SJSA1 (cell line): ENCODE results near the gene GRID1. TPM values are rescaled to one million over a fixed set of nuclear protein-coding genes. Genes with fewer than 3 reads are reported as not detected.

Experiments used
- DNase-seq, 2 experiments: peaks; one replicate each; pipeline ENCODE4 v3.0.0-alpha.2; 2015 to 2020; ENCODE audit warnings: low spot score in 2 of 2, low read depth in 1 of 2
- H3K27ac ChIP-seq: fragments of 250-450 bp; sonication (Bioruptor Pico); 2 replicates; pipeline ENCODE4 v1.5.1; 2020; ENCODE audit warnings: mild to moderate bottlenecking, moderate library complexity
- H3K27me3 ChIP-seq: fragments of 250-450 bp; sonication (Bioruptor Pico); replicated peaks from 2 replicates; pipeline ENCODE4 v1.5.1; 2020; ENCODE audit warnings: mild to moderate bottlenecking, moderate library complexity
- H3K36me3 ChIP-seq: fragments of 250-450 bp; sonication (Bioruptor Pico); 2 replicates; pipeline ENCODE4 v1.5.1; 2020; ENCODE audit warnings: mild to moderate bottlenecking
- H3K4me1 ChIP-seq: fragments of 250-450 bp; sonication (Bioruptor Pico); replicated peaks from 2 replicates; pipeline ENCODE4 v1.6.1; 2021; ENCODE audit warnings: mild to moderate bottlenecking
- H3K4me3 ChIP-seq: fragments of 250-450 bp; sonication (Bioruptor Pico); 2 replicates; pipeline ENCODE4 v1.5.1; 2020; ENCODE audit warnings: mild to moderate bottlenecking
- H3K9me3 ChIP-seq: fragments of 250-450 bp; sonication (Bioruptor Pico); replicated peaks from 2 replicates; pipeline ENCODE4 v1.5.1; 2020; ENCODE audit warnings: mild to moderate bottlenecking
- total RNA-seq: library from RNA; depleted of rRNA; stranded (reverse); fragments of >200 nt; shearing (Covaris generic); gene quantifications from 2 replicates; pipeline ENCODE4 v1.2.3, GENCODE V29; 2014

GRID1 gene
- total RNA-seq, 1 experiment from 2014 or later: 0.05 TPM

DNA sequence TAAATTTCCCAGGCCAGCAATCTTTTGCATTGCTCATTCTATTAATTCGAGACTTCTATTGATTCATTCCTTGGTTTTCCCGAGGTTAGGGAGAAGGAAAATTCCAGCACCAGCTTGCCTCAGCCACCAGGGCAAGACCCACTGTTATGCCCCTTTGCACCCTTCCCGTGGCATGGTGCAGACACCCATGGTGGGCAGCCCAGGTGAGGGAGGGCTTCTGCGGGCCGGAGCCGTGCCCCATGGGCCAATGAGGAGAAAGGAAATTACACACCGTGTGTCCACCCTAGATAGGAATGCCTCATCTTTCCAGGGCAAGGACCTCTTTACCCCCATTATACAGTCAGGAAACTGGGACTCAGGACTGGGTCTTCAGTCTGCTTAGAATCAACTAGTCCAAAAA is 4.5 kb upstream of the GRID1 start:
- no peaks in the 10 kb centered on the region for H3K9me3 ChIP-seq
- H3K27me3 ChIP-seq: peaks cover 40% of the 10 kb centered on the region
- no peak for DNase-seq
- H3K27ac ChIP-seq: no peak overlapping the region
- H3K36me3 ChIP-seq: no peaks in the 10 kb centered on the region
- peaks cover 12% of the 10 kb centered on the region for H3K4me1 ChIP-seq
- no peak overlapping the region for H3K4me3 ChIP-seq

DNA sequence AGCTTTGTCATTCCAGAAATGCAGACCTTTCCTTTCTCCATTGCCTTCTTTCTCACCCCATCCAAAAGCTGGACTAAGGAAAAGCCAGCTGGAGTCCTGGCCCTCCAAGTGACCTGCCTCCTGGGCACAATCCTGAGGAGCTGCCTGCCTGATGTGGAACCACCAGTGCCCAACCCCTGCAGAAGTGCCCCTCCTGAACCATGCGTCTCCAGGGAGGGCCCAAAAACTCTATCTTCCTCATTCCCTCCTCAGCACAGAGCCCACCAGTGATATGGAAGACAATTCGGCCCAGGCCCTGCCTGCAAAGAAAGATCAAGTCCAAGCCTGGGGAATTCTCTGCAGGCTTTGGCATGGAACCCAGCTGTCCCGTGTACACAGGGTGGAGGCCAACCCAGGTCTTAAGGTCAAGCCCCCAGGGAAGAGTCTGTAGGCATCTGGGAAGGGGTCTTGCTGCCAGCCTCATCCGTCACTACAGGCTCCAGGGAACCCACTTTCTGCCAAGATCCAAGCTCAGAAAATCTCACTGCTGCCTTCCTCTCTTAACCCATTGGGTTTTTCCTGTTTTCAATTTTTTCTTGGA is 3.5 kb upstream of the GRID1 start:
- H3K27me3 ChIP-seq: peaks cover 50% of the 10 kb centered on the region
- peaks cover 17% of the 10 kb centered on the region for H3K4me1 ChIP-seq
- no peaks in the 10 kb centered on the region for H3K36me3 ChIP-seq
- H3K27ac ChIP-seq: no peak overlapping the region
- no peak overlapping the region for H3K4me3 ChIP-seq
- no peaks in the 10 kb centered on the region for H3K9me3 ChIP-seq
- peak in 1 of 2 experiments; percentile 28 for DNase-seq

DNA sequence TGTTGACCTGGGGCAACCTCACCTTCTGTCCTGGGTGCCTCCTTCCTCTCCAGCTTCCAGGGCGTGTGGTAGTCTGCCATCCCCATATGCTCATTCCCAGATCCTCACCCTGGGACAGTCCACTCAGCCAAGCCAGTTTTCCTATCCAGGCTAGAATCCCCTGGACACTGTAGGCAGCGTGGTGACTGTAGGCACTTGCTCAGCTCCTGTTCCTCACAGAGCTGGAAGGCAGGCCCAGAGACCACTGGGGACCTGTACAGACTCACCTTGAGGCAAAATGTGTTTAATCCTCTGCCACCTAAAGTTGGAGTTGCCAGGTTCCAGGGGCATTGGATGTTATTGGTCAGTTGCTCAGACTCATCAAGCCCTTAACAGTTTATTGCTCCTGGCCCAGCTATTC is 2.4 kb upstream of the GRID1 start:
- peak in 1 of 2 experiments; percentile 32 for DNase-seq
- H3K27me3 ChIP-seq: peaks cover 53% of the 10 kb centered on the region

DNA sequence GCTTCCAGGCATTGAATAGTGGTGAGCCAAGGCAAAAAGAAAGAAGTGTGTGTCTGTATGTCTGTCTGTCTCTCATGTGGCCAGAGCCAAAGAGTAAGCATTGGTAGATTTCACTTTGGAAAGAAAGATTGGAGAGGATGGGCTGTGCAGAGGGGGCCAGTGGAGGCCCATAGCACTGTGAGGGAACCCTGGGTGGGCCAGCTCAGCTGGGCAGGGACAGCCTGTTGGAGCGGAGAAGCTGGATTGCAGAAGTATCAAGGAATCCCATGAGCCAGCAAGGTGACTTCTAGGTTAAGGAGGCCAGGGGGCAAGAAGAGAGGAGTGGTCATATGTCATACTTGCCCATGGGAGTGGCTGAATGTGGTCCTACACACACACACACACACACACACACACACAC is 1.5 kb upstream of the GRID1 start:
- Histone ChIP-seq H3K27me3 (peaks cover 53% of the 10 kb centered on the region), H3K9me3 (no peaks in the 10 kb centered on the region), H3K36me3 (no peaks in the 10 kb centered on the region), H3K4me3 (no peak overlapping the region), H3K4me1 (peaks cover 17% of the 10 kb centered on the region), H3K27ac (no peak overlapping the region)
- DNase-seq: peak in 1 of 2 experiments; percentile 25

More for the DNA sequence above, 2.4 kb upstream of the GRID1 start:
- peaks cover 17% of the 10 kb centered on the region for H3K4me1 ChIP-seq
- H3K36me3 ChIP-seq: no peaks in the 10 kb centered on the region
- no peak overlapping the region for H3K4me3 ChIP-seq
- H3K9me3 ChIP-seq: no peaks in the 10 kb centered on the region
- no peak overlapping the region for H3K27ac ChIP-seq

DNA sequence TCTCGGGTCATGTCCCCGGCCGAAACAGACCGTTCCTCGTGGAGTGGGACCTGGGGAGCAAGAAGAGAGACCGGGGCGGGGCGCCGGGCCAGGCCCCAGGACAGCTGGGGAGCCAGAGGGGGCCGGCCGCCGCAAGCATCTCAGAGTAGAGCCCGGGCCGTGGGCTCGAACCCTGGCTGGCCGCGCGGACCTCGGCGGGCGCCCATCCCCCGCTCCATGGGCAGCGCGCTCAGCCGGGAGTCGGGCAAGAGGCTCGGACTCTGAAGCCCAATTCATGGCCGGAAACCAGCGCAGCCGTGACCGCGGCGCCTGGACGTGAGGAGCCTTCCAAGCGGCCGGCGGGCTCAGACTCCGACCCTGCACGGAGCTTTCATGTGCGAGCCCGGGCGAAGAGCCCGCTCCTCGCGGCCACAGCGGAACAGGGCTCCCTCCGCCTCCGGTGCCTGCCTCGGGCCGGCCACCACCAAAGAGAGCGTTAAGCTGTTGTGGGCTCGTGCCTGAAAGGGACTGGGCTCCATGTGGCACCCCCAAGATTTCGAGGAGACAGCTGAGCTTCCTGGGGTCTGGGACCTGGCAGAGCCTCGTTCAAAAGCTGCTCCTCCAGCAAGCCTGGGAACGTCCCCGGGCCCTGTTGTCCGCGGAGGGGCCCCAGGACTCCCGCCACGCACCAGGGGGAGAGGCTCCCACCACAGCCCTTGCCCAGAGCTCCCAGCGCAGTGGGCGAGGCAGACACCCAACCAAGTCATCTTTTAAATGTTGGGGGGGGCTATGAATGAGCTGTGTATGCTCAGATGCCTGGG is 757 bp upstream of the GRID1 start:
- Histone ChIP-seq H3K4me3 (peak overlapping the region; percentile 27), H3K4me1 (peaks cover 17% of the 10 kb centered on the region)

DNA sequence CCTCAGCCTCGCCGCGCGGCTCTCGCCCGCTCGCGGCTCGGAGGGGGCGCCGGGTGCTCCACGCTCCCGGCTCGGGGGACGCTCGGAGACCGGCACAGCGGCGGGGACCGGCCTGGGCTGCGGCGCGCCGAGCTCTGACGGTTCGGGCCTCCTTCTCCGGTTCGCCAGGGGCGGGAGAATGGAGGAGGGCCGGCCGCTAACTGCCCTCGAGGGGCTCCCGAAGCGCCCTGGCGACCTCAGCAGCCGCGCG is 232 bp upstream of the GRID1 start:
- peaks cover 53% of the 10 kb centered on the region for H3K27me3 ChIP-seq
- peak in 1 of 2 experiments; percentile 46 for DNase-seq
- H3K4me3 ChIP-seq: peak overlapping the region; percentile 27
- peaks cover 17% of the 10 kb centered on the region for H3K4me1 ChIP-seq
- no peaks in the 10 kb centered on the region for H3K9me3 ChIP-seq
- H3K27ac ChIP-seq: no peak overlapping the region
- no peaks in the 10 kb centered on the region for H3K36me3 ChIP-seq

More for the DNA sequence above, 757 bp upstream of the GRID1 start:
- no peaks in the 10 kb centered on the region for H3K9me3 ChIP-seq
- DNase-seq: peak in 1 of 2 experiments; percentile 9
- H3K27ac ChIP-seq: no peak overlapping the region
- peaks cover 53% of the 10 kb centered on the region for H3K27me3 ChIP-seq
- no peaks in the 10 kb centered on the region for H3K36me3 ChIP-seq

DNA sequence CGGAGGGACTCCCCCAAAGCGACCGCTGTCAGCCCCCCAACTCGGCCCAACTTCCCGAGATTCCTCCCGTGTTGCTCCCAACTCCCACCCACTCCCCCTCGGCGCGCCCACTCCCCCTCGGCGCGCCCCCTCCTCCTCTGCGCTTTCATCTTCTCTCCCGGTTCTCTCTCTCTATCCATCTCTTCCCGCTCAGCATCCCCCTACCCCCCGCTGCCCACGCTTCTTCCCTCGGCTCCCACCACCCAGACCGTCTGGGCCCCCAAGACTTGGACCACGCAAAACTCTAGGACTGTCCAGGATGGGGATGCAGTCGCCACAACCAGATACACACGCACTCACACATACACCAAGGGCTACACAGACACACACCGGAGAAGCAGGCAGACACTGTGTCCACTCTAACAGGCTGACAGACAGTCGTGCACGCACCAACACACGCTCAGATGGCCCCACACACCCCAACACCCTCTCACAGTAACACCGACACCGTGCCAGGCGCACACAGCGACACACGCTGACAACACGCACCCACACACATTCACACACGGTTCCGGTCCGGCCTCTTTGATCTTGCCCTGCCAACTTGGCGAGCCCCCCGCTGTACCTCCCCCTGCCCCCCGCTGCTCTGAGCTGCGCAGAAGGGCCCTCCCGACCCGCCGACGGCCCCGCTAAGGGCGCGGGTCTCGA is 1.1 kb downstream of the GRID1 start:
- peaks cover 46% of the 10 kb centered on the region for H3K27me3 ChIP-seq

DNA sequence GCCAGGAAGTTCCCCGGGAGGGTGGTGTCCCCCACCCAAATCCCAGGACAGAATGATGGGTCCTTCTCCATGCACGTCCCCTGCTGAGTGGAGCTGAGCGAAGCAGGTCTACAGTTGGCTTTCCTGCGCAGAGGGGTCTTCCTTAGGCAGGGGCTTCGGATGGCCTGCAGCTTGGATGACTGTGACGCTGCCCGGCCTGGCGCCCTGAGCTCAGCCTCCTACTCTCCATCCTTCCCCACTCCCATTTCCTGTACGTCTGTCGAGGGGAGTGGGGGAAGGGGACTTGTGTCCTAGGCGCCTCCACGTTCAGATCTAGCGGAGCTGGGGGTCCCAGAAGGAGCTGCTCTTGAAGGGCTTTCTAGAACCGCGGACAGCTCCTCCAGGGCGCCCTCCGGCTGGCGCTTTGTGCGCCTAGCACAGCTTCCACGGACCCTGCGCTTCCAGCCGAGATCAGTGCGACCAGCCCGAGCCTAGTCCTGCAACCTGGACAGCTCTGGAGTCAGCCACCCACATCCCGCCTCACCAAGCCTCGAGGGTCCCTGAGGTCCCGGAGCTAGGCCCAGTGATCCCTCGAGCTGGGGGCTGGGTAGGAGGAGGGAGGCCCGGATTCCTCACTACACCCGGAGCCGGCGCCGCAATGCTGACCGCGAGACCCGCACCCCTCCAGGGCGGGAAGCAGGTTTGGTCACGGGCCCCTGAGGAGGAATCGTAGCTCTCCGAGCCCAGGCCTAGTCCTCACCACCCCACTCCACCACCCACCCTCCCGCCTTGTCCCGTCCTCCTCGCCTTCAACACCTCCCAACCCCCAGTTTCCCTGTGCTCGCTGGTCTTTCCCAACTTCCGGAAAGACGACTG is 1.9 kb downstream of the GRID1 start:
- H3K27me3 ChIP-seq: peaks cover 44% of the 10 kb centered on the region
- peak in 1 of 2 experiments; percentile 37 for DNase-seq
- no peak overlapping the region for H3K27ac ChIP-seq
- H3K4me1 ChIP-seq: peaks cover 17% of the 10 kb centered on the region
- no peaks in the 10 kb centered on the region for H3K36me3 ChIP-seq
- no peaks in the 10 kb centered on the region for H3K9me3 ChIP-seq
- no peak overlapping the region for H3K4me3 ChIP-seq

More for the DNA sequence above, 1.1 kb downstream of the GRID1 start:
- peak in 1 of 2 experiments; percentile 36 for DNase-seq
- peaks cover 17% of the 10 kb centered on the region for H3K4me1 ChIP-seq
- H3K27ac ChIP-seq: no peak overlapping the region
- H3K36me3 ChIP-seq: no peaks in the 10 kb centered on the region
- H3K4me3 ChIP-seq: peak overlapping the region; percentile 27
- no peaks in the 10 kb centered on the region for H3K9me3 ChIP-seq

DNA sequence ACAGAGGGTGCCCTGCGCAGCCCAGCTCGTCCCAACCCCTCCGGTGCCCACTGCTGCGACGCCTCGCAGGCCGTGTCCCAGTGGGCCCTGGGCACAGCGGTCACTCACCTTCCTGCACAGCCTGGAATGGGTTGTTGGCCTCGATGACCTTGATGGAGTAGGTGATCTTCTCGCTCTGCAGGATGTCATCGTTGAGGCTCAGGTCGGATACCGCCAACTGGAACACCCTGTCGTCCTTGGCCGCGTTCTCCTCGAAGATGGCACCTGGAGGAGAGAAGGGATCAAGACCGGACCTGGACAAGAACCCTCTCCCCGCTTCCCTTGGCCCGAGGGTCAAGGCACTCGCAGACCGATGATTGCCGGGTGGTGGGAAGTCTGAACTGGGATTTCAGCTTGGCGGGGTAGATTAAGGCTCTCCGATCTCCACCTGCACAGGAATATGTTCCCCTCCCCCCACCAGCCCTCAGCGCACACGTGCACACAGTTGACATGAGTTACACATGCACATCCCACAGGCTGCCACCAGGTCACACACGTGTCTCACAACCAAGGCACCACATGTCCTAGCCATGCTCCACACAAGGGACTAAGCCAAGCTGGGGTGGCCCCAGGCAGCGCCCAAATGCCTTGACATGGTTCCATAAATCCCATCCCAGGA is 2.6 kb downstream of the GRID1 start:
- no peak overlapping the region for H3K27ac ChIP-seq
- peaks cover 17% of the 10 kb centered on the region for H3K4me1 ChIP-seq
- no peaks in the 10 kb centered on the region for H3K36me3 ChIP-seq
- H3K4me3 ChIP-seq: no peak overlapping the region
- peaks cover 38% of the 10 kb centered on the region for H3K27me3 ChIP-seq
- peak in 1 of 2 experiments; percentile 41 for DNase-seq
- H3K9me3 ChIP-seq: no peaks in the 10 kb centered on the region

DNA sequence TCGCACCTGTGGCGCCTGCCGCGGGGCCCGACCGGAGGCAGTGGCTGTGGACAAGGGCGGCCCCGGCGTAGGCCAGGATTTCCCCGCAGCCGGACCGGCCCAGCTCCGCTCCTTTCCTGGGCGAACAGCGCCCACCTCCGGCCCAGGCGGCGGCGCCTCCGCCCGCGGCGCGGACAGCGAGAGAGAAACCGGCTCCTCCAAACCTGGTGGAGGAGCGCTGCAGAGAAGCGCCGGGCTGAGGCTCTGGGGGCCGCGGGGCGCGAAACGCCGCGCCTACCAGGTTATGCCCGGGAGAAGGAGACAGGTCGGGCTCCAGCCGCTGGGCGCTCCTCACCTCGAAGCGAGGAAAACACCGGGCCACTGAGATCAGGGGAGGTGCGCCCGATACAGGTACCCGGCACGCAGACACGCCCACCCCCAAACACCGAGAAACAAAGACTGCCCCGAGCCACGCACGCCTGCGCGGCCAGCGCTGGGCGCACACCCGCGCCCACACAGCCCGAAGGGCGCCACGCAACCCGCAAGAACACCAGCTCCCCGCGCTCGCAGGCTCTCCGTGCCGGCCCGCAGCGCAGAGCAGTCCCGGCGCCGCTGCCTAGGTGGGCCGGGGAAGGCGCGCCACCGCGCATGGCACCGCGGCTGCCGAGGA is 3.3 kb downstream of the GRID1 start:
- H3K27me3 ChIP-seq: peaks cover 32% of the 10 kb centered on the region
- H3K9me3 ChIP-seq: no peaks in the 10 kb centered on the region
- H3K27ac ChIP-seq: no peak overlapping the region
- DNase-seq: peak in 1 of 2 experiments; percentile 39
- H3K4me3 ChIP-seq: no peak overlapping the region
- no peaks in the 10 kb centered on the region for H3K36me3 ChIP-seq
- peaks cover 17% of the 10 kb centered on the region for H3K4me1 ChIP-seq

DNA sequence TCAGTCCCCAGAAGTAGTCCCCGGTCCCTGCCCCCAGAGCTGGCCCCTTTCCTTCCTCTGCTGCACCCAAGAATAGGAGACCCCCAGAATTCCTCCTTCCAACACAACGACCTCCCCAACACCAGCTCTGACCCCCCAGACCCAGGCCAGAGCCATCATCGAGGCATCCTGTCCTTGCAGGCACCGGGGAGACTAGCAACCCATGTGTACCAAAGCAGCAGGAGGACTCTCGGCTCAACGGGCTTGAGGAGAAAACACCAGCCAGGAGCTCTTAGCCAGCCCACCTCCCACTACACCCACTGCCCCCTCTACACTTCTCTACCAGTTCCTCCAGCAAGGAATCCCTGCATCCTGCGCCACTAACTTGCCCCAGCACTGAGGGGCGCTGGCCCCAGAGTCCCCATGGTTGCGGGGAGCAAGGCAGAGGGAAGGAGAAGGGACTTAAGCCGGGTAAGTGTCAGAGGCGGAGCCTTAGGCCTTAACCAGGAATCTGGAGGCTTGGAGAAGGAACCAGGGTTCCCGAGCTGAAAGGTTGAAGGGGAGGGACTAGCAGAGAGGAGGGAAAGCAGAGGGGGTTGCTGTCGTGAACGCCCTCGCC is 3.9 kb downstream of the GRID1 start:
- no peak for DNase-seq
- Histone ChIP-seq H3K4me1 (peaks cover 17% of the 10 kb centered on the region), H3K27ac (no peak overlapping the region), H3K27me3 (peaks cover 25% of the 10 kb centered on the region), H3K9me3 (no peaks in the 10 kb centered on the region), H3K36me3 (no peaks in the 10 kb centered on the region), H3K4me3 (no peak overlapping the region)

DNA sequence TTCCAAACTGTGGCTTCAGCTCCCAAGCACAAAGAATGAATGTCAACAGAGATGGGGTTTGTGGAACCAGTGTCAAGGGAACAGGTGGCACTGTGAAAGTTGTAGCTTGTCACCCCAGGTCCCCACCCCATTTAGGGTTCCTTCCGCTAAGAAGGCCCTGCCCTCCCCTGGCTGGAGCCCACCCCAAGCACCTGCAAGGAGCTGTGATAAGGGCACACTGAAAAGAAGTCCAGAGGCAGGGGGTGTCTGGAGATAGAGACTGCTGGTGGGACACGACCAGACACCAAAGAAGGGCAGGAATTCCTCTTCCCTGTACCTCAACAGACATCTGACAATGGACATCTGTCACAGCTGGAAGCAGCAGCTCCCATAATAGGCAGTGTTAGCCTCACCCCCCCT is 4.5 kb downstream of the GRID1 start:
- Histone ChIP-seq H3K9me3 (no peaks in the 10 kb centered on the region), H3K4me1 (peaks cover 13% of the 10 kb centered on the region), H3K27me3 (peaks cover 20% of the 10 kb centered on the region)

More for the DNA sequence above, 4.5 kb downstream of the GRID1 start:
- H3K36me3 ChIP-seq: no peaks in the 10 kb centered on the region
- no peak for DNase-seq
- no peak overlapping the region for H3K4me3 ChIP-seq
- H3K27ac ChIP-seq: no peak overlapping the region
